DND-41 (cell line): ENCODE results near the gene ABHD15.

Source experiments
- EZH2 ChIP-seq: IDR thresholded peaks from 3 replicates; pipeline ENCODE4 v1.6.1; 2012; ENCODE audit warnings: borderline replicate concordance, low read depth, mild to moderate bottlenecking, moderate library complexity, low read length, inconsistent platforms; ENCODE audit not compliant: severe bottlenecking
- TF ChIP-seq, protein P1 (sequence below): IDR thresholded peaks from 2 replicates; pipeline ENCODE4 v1.5.1; 2012; ENCODE audit warnings: borderline replicate concordance, low read length, moderate library complexity, mild to moderate bottlenecking; ENCODE audit not compliant: poor library complexity, severe bottlenecking; ENCODE audit errors: extremely low read depth

DNA sequence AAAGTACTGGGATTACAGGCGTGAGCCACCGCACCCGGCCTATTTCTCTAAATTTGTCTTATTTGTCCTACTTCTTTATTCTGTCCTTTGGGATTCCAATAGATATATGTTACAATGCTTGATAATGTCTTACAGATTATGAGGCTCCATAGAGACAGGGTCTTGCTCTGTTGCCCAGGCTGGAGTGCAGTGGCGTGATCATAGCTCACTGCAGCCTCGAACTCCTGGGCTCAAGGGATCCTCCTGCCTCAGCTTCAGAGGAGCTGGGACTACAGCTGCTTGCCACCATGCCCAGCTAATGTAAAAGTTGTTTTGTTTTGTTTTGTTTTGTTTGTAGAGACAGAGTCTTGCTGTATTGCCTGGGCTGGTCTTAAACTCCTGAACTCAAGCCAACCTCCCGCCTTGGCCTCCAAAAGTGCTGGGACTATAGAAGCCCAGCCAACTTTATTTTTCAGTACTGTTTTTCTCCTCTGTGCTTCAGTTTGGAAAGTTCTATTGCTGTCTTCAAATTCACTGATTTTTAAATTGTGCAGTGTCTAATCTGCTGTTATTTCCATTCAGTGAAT, 36.4 kb upstream of the ABHD15 start:
- TF ChIP-seq, protein P1, sequence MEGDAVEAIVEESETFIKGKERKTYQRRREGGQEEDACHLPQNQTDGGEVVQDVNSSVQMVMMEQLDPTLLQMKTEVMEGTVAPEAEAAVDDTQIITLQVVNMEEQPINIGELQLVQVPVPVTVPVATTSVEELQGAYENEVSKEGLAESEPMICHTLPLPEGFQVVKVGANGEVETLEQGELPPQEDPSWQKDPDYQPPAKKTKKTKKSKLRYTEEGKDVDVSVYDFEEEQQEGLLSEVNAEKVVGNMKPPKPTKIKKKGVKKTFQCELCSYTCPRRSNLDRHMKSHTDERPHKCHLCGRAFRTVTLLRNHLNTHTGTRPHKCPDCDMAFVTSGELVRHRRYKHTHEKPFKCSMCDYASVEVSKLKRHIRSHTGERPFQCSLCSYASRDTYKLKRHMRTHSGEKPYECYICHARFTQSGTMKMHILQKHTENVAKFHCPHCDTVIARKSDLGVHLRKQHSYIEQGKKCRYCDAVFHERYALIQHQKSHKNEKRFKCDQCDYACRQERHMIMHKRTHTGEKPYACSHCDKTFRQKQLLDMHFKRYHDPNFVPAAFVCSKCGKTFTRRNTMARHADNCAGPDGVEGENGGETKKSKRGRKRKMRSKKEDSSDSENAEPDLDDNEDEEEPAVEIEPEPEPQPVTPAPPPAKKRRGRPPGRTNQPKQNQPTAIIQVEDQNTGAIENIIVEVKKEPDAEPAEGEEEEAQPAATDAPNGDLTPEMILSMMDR, result no peak
- no peak for TF ChIP-seq EZH2
